RWPE2 (cell line): ENCODE data around the gene GSTO2.
"Not testable (repeated sequence)": the region's sequence is repeated elsewhere in the genome, so short reads cannot be mapped to it uniquely, and the experiment has no call there.

Experiments used
- ATAC-seq: fragments of 200-7000 bp; cut with Tn5 transposase; 3 replicates; pipeline ENCODE4 v1.9.1; 2021; ENCODE audit warnings: low read depth
- DNase-seq: peaks from one replicate; pipeline ENCODE4 v3.0.0-alpha.2; 2020; ENCODE audit warnings: low spot score
- H3K27ac ChIP-seq: fragments of 450-650 bp; 2 replicates; pipeline ENCODE4 v1.5.1; 2017; ENCODE audit warnings: mild to moderate bottlenecking; ENCODE audit not compliant: poor library complexity, severe bottlenecking
- H3K27me3 ChIP-seq: fragments of 250-450 bp; sonication (Bioruptor Pico); 2 replicates; pipeline ENCODE4 v1.5.1; 2021; ENCODE audit warnings: mild to moderate bottlenecking, moderate library complexity; ENCODE audit not compliant: insufficient read depth, poor library complexity, severe bottlenecking
- H3K36me3 ChIP-seq: fragments of 250-450 bp; sonication (Bioruptor Pico); 2 replicates; pipeline ENCODE4 v1.5.1; 2020; ENCODE audit warnings: low read depth, mild to moderate bottlenecking, moderate library complexity
- H3K4me1 ChIP-seq: fragments of 250-450 bp; sonication (Bioruptor Pico); 2 replicates; pipeline ENCODE4 v1.5.1; 2021; ENCODE audit warnings: mild to moderate bottlenecking, moderate library complexity; ENCODE audit not compliant: insufficient read depth, poor library complexity, severe bottlenecking
- H3K4me3 ChIP-seq: fragments of 250-450 bp; sonication (Bioruptor Pico); 2 replicates; pipeline ENCODE4 v1.5.1; 2021; ENCODE audit warnings: mild to moderate bottlenecking, moderate library complexity; ENCODE audit not compliant: severe bottlenecking
- H3K9me3 ChIP-seq: fragments of 250-450 bp; sonication (Bioruptor Pico); 2 replicates; pipeline ENCODE4 v1.5.1; 2021; ENCODE audit warnings: mild to moderate bottlenecking, moderate library complexity; ENCODE audit not compliant: severe bottlenecking
- TF ChIP-seq, protein P1 (sequence below): fragments of 450-650 bp; IDR thresholded peaks from one replicate; pipeline ENCODE4 v1.5.1; 2017; ENCODE audit warnings: mild to moderate bottlenecking, moderate library complexity; ENCODE audit not compliant: poor library complexity, severe bottlenecking

The GSTO2 gene

DNA sequence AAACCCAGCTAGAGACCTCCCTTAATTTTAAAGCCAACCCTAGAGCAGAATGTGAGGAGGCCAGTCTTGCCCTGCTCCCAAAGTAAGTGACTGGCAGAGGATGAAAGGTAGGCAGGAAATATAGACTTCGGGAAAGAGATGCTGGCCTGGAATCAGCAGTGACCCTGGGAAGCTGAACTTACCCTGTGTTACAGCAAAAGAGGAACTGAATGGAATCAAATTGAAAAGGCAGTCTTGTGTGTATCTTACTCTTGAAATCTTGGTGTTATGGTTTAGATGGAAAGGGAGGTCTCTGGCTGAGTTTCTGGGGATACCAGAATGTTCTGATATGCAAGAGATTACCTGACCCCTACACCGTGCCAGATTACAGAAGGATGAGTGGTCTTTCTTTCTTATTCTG is 28.9 kb upstream of the GSTO2 start:
- no peak for ATAC-seq
- Histone ChIP-seq H3K9me3 (no peaks in the 10 kb centered on the region), H3K4me1 (no peaks in the 10 kb centered on the region), H3K27me3 (no peaks in the 10 kb centered on the region), H3K27ac (no peak overlapping the region), H3K4me3 (no peak overlapping the region), H3K36me3 (no peaks in the 10 kb centered on the region)
- DNase-seq = no peak
- TF ChIP-seq, protein P1, sequence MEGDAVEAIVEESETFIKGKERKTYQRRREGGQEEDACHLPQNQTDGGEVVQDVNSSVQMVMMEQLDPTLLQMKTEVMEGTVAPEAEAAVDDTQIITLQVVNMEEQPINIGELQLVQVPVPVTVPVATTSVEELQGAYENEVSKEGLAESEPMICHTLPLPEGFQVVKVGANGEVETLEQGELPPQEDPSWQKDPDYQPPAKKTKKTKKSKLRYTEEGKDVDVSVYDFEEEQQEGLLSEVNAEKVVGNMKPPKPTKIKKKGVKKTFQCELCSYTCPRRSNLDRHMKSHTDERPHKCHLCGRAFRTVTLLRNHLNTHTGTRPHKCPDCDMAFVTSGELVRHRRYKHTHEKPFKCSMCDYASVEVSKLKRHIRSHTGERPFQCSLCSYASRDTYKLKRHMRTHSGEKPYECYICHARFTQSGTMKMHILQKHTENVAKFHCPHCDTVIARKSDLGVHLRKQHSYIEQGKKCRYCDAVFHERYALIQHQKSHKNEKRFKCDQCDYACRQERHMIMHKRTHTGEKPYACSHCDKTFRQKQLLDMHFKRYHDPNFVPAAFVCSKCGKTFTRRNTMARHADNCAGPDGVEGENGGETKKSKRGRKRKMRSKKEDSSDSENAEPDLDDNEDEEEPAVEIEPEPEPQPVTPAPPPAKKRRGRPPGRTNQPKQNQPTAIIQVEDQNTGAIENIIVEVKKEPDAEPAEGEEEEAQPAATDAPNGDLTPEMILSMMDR = no peak

DNA sequence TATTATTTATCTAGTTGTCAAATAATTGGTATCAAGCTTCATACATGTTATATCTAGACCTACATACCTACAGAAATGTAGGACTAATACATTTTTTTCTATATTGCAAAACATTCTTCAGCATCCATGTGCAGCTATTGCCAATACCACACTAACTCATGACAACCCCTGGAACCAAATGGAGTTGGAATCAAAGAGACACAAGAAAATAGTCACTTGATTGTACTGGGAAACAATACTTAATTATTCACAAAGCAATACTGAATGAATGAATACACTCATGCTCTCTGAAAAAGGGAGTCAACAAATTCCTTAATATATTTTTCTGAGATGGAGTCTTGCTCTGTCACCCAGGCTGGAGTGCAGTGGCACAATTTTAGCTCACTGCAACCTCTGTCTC is 26.4 kb upstream of the GSTO2 start:
- no peak for ATAC-seq
- H3K4me1 ChIP-seq = no peaks in the 10 kb centered on the region

DNA sequence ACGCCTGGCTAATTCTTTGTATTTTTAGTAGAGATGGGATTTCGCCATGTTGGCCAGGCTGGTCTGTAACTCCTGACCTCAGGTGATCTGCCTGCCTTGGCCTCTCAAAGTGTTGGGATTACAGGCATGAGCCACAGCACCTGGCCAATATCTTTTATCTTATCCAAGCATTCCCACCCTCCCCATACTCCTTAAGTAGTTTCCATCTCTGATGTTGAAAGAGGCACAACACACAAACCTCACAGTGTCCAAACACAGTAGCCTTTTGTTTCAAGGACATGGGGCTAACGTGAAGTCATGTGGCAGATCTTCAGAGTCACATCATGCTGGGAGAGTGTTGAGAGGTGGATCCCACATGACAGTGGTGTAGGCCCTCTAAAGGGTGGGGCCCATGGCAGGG is 26.0 kb upstream of the GSTO2 start:
- H3K9me3 ChIP-seq, H3K4me3 ChIP-seq, ATAC-seq, H3K27ac ChIP-seq, H3K27me3 ChIP-seq, DNase-seq, H3K4me1 ChIP-seq, H3K36me3 ChIP-seq: not testable (repeated sequence)

More for the DNA sequence above, 26.4 kb upstream of the GSTO2 start:
- Histone ChIP-seq H3K27me3 (no peaks in the 10 kb centered on the region), H3K9me3 (no peaks in the 10 kb centered on the region), H3K4me3 (no peak overlapping the region), H3K27ac (no peak overlapping the region), H3K36me3 (no peaks in the 10 kb centered on the region)
- no peak for DNase-seq
- TF ChIP-seq, protein P1 = no peak

DNA sequence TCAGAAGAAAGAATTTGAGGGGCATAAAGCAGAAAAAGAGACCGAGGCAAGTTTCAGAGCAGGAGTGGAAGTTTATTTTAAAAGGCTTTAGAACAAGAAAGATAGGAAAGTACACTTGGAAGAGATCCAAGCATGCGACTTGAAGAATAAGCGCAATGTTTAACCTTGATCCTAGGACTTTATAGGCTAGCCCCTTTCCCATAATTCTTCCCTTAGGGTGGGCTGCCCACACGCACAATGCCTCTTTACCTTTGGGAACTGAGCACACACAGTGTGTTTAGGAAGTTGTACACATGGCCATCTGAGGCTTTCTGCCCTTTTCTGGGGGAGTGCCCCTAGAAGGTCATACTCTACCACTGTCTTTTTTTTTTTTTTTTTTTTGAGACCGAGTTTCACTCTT is 25.5 kb upstream of the GSTO2 start:
- H3K4me3 ChIP-seq = no peak overlapping the region
- DNase-seq (no peak), ATAC-seq (no peak)
- no peaks in the 10 kb centered on the region for H3K4me1 ChIP-seq
- TF ChIP-seq, protein P1 = no peak
- H3K36me3 ChIP-seq = no peaks in the 10 kb centered on the region
- no peaks in the 10 kb centered on the region for H3K9me3 ChIP-seq
- H3K27ac ChIP-seq = no peak overlapping the region
- H3K27me3 ChIP-seq = no peaks in the 10 kb centered on the region

DNA sequence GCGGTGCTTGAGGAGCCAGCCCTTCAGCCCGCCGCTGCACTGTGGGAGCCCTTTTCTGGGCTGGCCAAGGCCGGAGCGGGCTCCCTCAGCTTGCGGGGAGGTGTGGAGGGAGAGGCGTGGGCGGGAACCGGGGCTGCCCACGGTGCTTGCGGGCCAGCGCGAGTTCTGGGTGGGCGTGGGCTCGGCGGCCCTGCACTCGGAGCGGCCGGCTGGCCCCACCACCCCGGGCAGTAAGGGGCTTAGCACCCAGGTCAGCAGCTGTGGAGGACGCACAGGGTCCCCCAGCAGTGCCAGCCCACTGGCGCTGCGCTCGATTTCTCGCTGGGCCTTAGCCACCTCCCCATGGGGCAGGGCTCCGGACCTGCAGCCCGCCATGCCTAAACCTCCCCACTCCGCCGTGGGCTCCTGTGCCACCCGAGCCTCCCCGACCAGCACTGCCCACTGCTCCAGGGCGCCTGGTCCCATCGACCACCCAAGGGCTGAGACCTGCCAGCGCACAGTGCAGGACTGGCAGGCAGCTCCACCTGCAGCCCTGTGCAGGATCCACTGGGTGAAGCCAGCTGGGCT is 23.8 kb upstream of the GSTO2 start:
- Histone ChIP-seq H3K4me3 (no peak overlapping the region), H3K27ac (no peak overlapping the region), H3K4me1 (no peaks in the 10 kb centered on the region), H3K27me3 (no peaks in the 10 kb centered on the region), H3K9me3 (no peaks in the 10 kb centered on the region), H3K36me3 (no peaks in the 10 kb centered on the region)
- ATAC-seq (no peak), DNase-seq (no peak)
- TF ChIP-seq, protein P1 = no peak
